Measurements from ENCODE around the gene SRL. TPM values are rescaled to one million over a fixed set of nuclear protein-coding genes. Genes with fewer than 3 reads are reported as not detected.

Gene SRL
- total and polyA plus RNA-seq, 2 of the 13 experiments (the other 11 are each of a cell fraction or from before 2014, with no cell fraction given) = 0.05 TPM; not detected in 1

GRCh38 chr16:4290236-4290830, 48.5 kb upstream of the SRL start (continued):
- TF ChIP-seq GLMP (CRISPR knock-in tag; IDR thresholded peaks at IDR 0.05; ENCODE audit: borderline replicate concordance) (no peak), ETV5 (CRISPR knock-in tag; IDR thresholded peaks at IDR 0.05; ENCODE audit: borderline replicate concordance) (peak; percentile 58; the same call in 1 of the 2 replicates), ZBTB14 (CRISPR knock-in tag; IDR thresholded peaks at IDR 0.05) (no peak), ATF3 (CRISPR knock-in tag; IDR thresholded peaks at IDR 0.05) (peak; percentile 94), ZNF563 (CRISPR knock-in tag; IDR thresholded peaks at IDR 0.05) (no peak; the same call in 1 of the 2 replicates), ZNF761 (CRISPR knock-in tag; conservative IDR thresholded peaks at IDR 0.05) (no peak), CC2D1A (CRISPR knock-in tag; IDR thresholded peaks at IDR 0.05) (no peak), ZNF713 (CRISPR knock-in tag; IDR thresholded peaks at IDR 0.05) (no peak), TFE3 (CRISPR knock-in tag; IDR thresholded peaks at IDR 0.05) (peak; percentile 73), MED13 (CRISPR knock-in tag; IDR thresholded peaks at IDR 0.05) (no peak), CBX5 (CRISPR knock-in tag; IDR thresholded peaks at IDR 0.05; ENCODE audit: borderline replicate concordance) (no peak), KDM5A (IDR thresholded peaks at IDR 0.05; ENCODE audit: borderline replicate concordance, low read length) (no peak), ZNF781 (CRISPR knock-in tag; IDR thresholded peaks at IDR 0.05; ENCODE audit: borderline replicate concordance, not compliant biosample characterization) (no peak), MEF2D (CRISPR knock-in tag; IDR thresholded peaks at IDR 0.05) (no peak), NRL (CRISPR knock-in tag; IDR thresholded peaks at IDR 0.05; ENCODE audit: borderline replicate concordance) (no peak), TRIM24 (CRISPR knock-in tag; IDR thresholded peaks at IDR 0.05) (no peak), ISL2 (CRISPR knock-in tag; IDR thresholded peaks at IDR 0.05) (no peak), ZGPAT (CRISPR knock-in tag; IDR thresholded peaks at IDR 0.05) (peak; percentile 76), FLYWCH1 (CRISPR knock-in tag; IDR thresholded peaks at IDR 0.05) (no peak), REL (CRISPR knock-in tag; conservative IDR thresholded peaks at IDR 0.05) (no peak), ZSCAN9 (CRISPR knock-in tag; IDR thresholded peaks at IDR 0.05; ENCODE audit: borderline replicate concordance) (no peak), ZNF790 (CRISPR knock-in tag; IDR thresholded peaks at IDR 0.05; ENCODE audit: borderline replicate concordance) (no peak; the same call in 1 of the 2 replicates), ZFP90 (CRISPR knock-in tag; IDR thresholded peaks at IDR 0.05; ENCODE audit: borderline replicate concordance) (no peak), ZFP36L1 (CRISPR knock-in tag; IDR thresholded peaks at IDR 0.05) (no peak; the same call in 1 of the 2 replicates)

Data from HepG2 (cell line).